ENCODE data around the gene VANGL2.

- TF ChIP-seq POLR2AphosphoS5 (IDR thresholded peaks at IDR 0.05; ENCODE audit: low read depth, low read length) (no peak), TAF1 (IDR thresholded peaks at IDR 0.05; ENCODE audit: borderline replicate concordance, insufficient read depth, low read length) (no peak)
- TF ChIP-seq, protein P1, sequence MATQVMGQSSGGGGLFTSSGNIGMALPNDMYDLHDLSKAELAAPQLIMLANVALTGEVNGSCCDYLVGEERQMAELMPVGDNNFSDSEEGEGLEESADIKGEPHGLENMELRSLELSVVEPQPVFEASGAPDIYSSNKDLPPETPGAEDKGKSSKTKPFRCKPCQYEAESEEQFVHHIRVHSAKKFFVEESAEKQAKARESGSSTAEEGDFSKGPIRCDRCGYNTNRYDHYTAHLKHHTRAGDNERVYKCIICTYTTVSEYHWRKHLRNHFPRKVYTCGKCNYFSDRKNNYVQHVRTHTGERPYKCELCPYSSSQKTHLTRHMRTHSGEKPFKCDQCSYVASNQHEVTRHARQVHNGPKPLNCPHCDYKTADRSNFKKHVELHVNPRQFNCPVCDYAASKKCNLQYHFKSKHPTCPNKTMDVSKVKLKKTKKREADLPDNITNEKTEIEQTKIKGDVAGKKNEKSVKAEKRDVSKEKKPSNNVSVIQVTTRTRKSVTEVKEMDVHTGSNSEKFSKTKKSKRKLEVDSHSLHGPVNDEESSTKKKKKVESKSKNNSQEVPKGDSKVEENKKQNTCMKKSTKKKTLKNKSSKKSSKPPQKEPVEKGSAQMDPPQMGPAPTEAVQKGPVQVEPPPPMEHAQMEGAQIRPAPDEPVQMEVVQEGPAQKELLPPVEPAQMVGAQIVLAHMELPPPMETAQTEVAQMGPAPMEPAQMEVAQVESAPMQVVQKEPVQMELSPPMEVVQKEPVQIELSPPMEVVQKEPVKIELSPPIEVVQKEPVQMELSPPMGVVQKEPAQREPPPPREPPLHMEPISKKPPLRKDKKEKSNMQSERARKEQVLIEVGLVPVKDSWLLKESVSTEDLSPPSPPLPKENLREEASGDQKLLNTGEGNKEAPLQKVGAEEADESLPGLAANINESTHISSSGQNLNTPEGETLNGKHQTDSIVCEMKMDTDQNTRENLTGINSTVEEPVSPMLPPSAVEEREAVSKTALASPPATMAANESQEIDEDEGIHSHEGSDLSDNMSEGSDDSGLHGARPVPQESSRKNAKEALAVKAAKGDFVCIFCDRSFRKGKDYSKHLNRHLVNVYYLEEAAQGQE (IDR thresholded peaks at IDR 0.05; ENCODE audit: insufficient read depth in 1 of 2, low read depth in 2 of 2, low read length in 2 of 2): no peak
Observed at GRCh38 chr1:160398823-160399222, 1.5 kb upstream of the VANGL2 start.
